Measurements from ENCODE around the gene KPRP. TPM values are rescaled to one million over a fixed set of nuclear protein-coding genes. Genes with fewer than 3 reads are reported as not detected.

KPRP gene
- total and polyA plus RNA-seq, 10 of the 15 experiments (the other 5 are each of a cell fraction or from before 2014, with no cell fraction given), result not detected

GRCh38 chr1:152737997-152738396 is 19.8 kb upstream of the KPRP start:
- no peaks in the 10 kb centered on the region for H3K9me3 ChIP-seq (replicated peaks; ENCODE audit: control insufficient read depth, insufficient read depth, low read length)
- BruUV-seq (replicated peaks), result no TSS peak
- H3K79me2 ChIP-seq (ENCODE audit: control insufficient read depth, insufficient read depth, low read length), result no peaks in the 10 kb centered on the region
- in situ Hi-C loops (cut with MboI), result no loop called here
- ChIA-PET RAD21 (ENCODE audit: unreplicated experiment) (no interaction called here), SMC1A (ENCODE audit: uncharacterized antibody, unreplicated experiment) (no interaction called here), POLR2A (no interaction called here), CTCF (no interaction called here)
- FAIRE-seq, result no peak
- no peak overlapping the region for H3K4me3 ChIP-seq
- H3K9ac ChIP-seq (ENCODE audit: control insufficient read depth, insufficient read depth, low read length), result no peak overlapping the region
- TF ChIP-seq POLR2AphosphoS2 (IDR thresholded peaks at IDR 0.05; ENCODE audit: low read depth, low read length), result no peak
- TF ChIP-seq SIX5 (IDR thresholded peaks at IDR 0.05; ENCODE audit: low read depth, low read length, severe bottlenecking), result no peak
- no peak for TF ChIP-seq KLF5 (IDR thresholded peaks at IDR 0.05; ENCODE audit: partially characterized antibody)
- TF ChIP-seq HDAC6 (IDR thresholded peaks at IDR 0.05; ENCODE audit: unreplicated experiment), result no peak
- TF ChIP-seq NKRF (conservative IDR thresholded peaks at IDR 0.05), result no peak
- intact Hi-C loops (cut with micrococcal nuclease; ENCODE audit: unreplicated experiment), result no loop called here
- no peaks in the 10 kb centered on the region for H3K4me1 ChIP-seq (ENCODE audit: control insufficient read depth, insufficient read depth, low read length)
- H3K27ac ChIP-seq (ENCODE audit: control insufficient read depth, insufficient read depth), result no peak overlapping the region
- no peak overlapping the region for H3K4me2 ChIP-seq (ENCODE audit: control insufficient read depth, insufficient read depth)
- H3K36me3 ChIP-seq (ENCODE audit: control insufficient read depth in 2 of 2, insufficient read depth in 2 of 2, low read length in 1 of 2), result no peaks in the 10 kb centered on the region
- 23% methylated on average over 5 of the region's 5 CpGs for WGBS (ENCODE audit: insufficient coverage, insufficient replicate concordance, low lambda C conversion rate, missing lambda C conversion rate)
- no peaks in the 10 kb centered on the region for H3K27me3 ChIP-seq (replicated peaks in 1 of 2; ENCODE audit: control insufficient read depth in 2 of 2, insufficient read depth in 2 of 2, low read length in 1 of 2)
- H4K20me1 ChIP-seq (ENCODE audit: control insufficient read depth, insufficient read depth), result no peaks in the 10 kb centered on the region
- no peak for ATAC-seq
- no peak overlapping the region for H2AFZ ChIP-seq (ENCODE audit: control insufficient read depth, low read depth, low read length)
- no peak for DNase-seq (ENCODE audit: low read depth, low spot score)

GRCh38 chr1:152739841-152740240 is 18.0 kb upstream of the KPRP start:
- no TSS peak for BruUV-seq (replicated peaks)
- FAIRE-seq (no peak), DNase-seq (ENCODE audit: low read depth, low spot score) (no peak), ATAC-seq (no peak)
- no peak overlapping the region for H3K27ac ChIP-seq (ENCODE audit: control insufficient read depth, insufficient read depth)
- intact Hi-C loops (cut with micrococcal nuclease; ENCODE audit: unreplicated experiment), result no loop called here
- H3K36me3 ChIP-seq (ENCODE audit: control insufficient read depth in 2 of 2, insufficient read depth in 2 of 2, low read length in 1 of 2), result no peaks in the 10 kb centered on the region
- TF ChIP-seq E2F8 (IDR thresholded peaks at IDR 0.05; ENCODE audit: low read depth, partially characterized antibody) (no peak), ZNF384 (IDR thresholded peaks at IDR 0.05; ENCODE audit: borderline replicate concordance, low read depth, low read length) (no peak), NFYB (IDR thresholded peaks at IDR 0.05; ENCODE audit: insufficient read depth, low read depth, low read length) (no peak)
- H3K4me2 ChIP-seq (ENCODE audit: control insufficient read depth, insufficient read depth), result no peak overlapping the region
- H3K4me3 ChIP-seq, result no peak overlapping the region
- WGBS (ENCODE audit: insufficient coverage, insufficient replicate concordance, low lambda C conversion rate, missing lambda C conversion rate), result 13% methylated on average over 3 of the region's 3 CpGs
- ChIA-PET POLR2A (no interaction called here), CTCF (interaction anchor here (1.3 kb wide), 1 partner anchor 38 kb away, joined by 4 read pairs; no protein-coding TSS in a partner anchor), SMC1A (ENCODE audit: uncharacterized antibody, unreplicated experiment) (interaction anchor here (0.7 kb wide), 1 partner anchor 1308 kb away, joined by 3 read pairs; no protein-coding TSS in a partner anchor), RAD21 (ENCODE audit: unreplicated experiment) (no interaction called here)
- no peaks in the 10 kb centered on the region for H4K20me1 ChIP-seq (ENCODE audit: control insufficient read depth, insufficient read depth)
- no peaks in the 10 kb centered on the region for H3K79me2 ChIP-seq (ENCODE audit: control insufficient read depth, insufficient read depth, low read length)
- no peak overlapping the region for H2AFZ ChIP-seq (ENCODE audit: control insufficient read depth, low read depth, low read length)
- in situ Hi-C loops (cut with MboI), result no loop called here
- no peak overlapping the region for H3K9ac ChIP-seq (ENCODE audit: control insufficient read depth, insufficient read depth, low read length)
- no peaks in the 10 kb centered on the region for H3K27me3 ChIP-seq (replicated peaks in 1 of 2; ENCODE audit: control insufficient read depth in 2 of 2, insufficient read depth in 2 of 2, low read length in 1 of 2)
- no peaks in the 10 kb centered on the region for H3K4me1 ChIP-seq (ENCODE audit: control insufficient read depth, insufficient read depth, low read length)
- no peaks in the 10 kb centered on the region for H3K9me3 ChIP-seq (replicated peaks; ENCODE audit: control insufficient read depth, insufficient read depth, low read length)
